Tibial nerve (tissue), 4 donors: ENCODE measurements around the gene PDZD2.
"Not testable (repeated sequence)": the region's sequence is repeated elsewhere in the genome, so short reads cannot be mapped to it uniquely, and the experiment has no call there.

Experiments used
- EP300 ChIP-seq, 2 donors: sonication (generic); formaldehyde crosslinking; IDR thresholded peaks; one replicate each; pipeline ENCODE4 v1.6.1; 2017; ENCODE audit warnings: antibody characterized with exemption in 2 of 2, mild to moderate bottlenecking in 1 of 2
- POLR2A ChIP-seq, 2 donors: fragments of 450-650 bp; IDR thresholded peaks; one replicate each; pipeline ENCODE4 v1.6.1; 2017; ENCODE audit warnings: antibody characterized with exemption in 2 of 2, mild to moderate bottlenecking in 2 of 2, moderate library complexity in 2 of 2
- TF ChIP-seq, protein P1 (sequence below), 5 experiments: fragments of 200-600 bp in 3 of 5; fragments of 450-650 bp in 2 of 5; sonication (generic) in 3 of 5; IDR thresholded peaks; one replicate each; pipeline ENCODE4 v1.5.1; 2016 to 2019; ENCODE audit warnings: antibody characterized with exemption in 5 of 5, mild to moderate bottlenecking in 3 of 5, moderate library complexity in 2 of 5

DNA sequence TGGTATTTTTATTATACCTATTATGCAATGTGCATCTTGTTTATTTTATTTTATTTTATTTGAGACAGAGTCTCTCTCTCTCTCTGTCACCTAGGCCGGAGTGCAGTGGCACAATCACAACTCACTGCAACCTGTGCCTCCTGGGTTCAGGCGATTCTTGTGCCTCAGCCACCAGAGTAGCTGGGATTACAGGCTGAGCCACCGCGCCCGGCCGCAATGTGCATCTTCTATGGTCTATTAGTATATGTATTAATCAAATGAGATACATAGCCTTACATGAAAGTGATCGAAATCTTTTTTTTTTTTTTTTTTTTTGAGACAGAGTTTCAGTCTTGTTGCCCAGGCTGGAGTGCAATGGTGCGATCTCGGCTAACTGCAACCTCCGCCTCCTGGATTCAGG lies 89.9 kb downstream of the PDZD2 start:
- TF ChIP-seq POLR2A, EP300 (IDR thresholded peaks at IDR 0.05): not testable (repeated sequence)
- TF ChIP-seq, protein P1, sequence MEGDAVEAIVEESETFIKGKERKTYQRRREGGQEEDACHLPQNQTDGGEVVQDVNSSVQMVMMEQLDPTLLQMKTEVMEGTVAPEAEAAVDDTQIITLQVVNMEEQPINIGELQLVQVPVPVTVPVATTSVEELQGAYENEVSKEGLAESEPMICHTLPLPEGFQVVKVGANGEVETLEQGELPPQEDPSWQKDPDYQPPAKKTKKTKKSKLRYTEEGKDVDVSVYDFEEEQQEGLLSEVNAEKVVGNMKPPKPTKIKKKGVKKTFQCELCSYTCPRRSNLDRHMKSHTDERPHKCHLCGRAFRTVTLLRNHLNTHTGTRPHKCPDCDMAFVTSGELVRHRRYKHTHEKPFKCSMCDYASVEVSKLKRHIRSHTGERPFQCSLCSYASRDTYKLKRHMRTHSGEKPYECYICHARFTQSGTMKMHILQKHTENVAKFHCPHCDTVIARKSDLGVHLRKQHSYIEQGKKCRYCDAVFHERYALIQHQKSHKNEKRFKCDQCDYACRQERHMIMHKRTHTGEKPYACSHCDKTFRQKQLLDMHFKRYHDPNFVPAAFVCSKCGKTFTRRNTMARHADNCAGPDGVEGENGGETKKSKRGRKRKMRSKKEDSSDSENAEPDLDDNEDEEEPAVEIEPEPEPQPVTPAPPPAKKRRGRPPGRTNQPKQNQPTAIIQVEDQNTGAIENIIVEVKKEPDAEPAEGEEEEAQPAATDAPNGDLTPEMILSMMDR (IDR thresholded peaks at IDR 0.05) = not testable (repeated sequence)
